Neural progenitor cell (in vitro differentiated cells): ENCODE results near the gene EFNA2. TPM values are rescaled to one million over a fixed set of nuclear protein-coding genes. Genes with fewer than 3 reads are reported as not detected.

Experiments
- DNase-seq: peaks from one replicate; pipeline ENCODE4 v3.0.0-alpha.2; 2016; ENCODE audit warnings: low spot score
- H2AFZ ChIP-seq: fragments of 200-600 bp; sonication (generic); replicated peaks from 2 replicates; pipeline ENCODE4 v1.6.1; 2016; ENCODE audit warnings: antibody characterized with exemption
- H3F3A ChIP-seq: fragments of 200-600 bp; sonication (generic); 2 replicates; pipeline ENCODE4 v1.6.1; 2016; ENCODE audit warnings: antibody characterized with exemption, low read depth
- H3K27ac ChIP-seq: fragments of 200-600 bp; sonication (generic); 2 replicates; pipeline ENCODE4 v1.5.1; 2016; ENCODE audit warnings: mild to moderate bottlenecking
- H3K27me3 ChIP-seq: fragments of 200-600 bp; sonication (generic); 2 replicates; pipeline ENCODE4 v1.6.1; 2016; ENCODE audit warnings: mild to moderate bottlenecking, moderate library complexity
- H3K36me3 ChIP-seq: fragments of 200-600 bp; sonication (generic); 2 replicates; pipeline ENCODE4 v1.5.1; 2016
- H3K4me1 ChIP-seq: fragments of 200-600 bp; sonication (generic); 2 replicates; pipeline ENCODE4 v1.6.1; 2016; ENCODE audit warnings: mixed run types
- H3K4me2 ChIP-seq: fragments of 200-600 bp; sonication (generic); 2 replicates; pipeline ENCODE4 v1.6.1; 2016
- H3K4me3 ChIP-seq: fragments of 200-600 bp; sonication (generic); 2 replicates; pipeline ENCODE4 v1.5.1; 2016
- H3K79me2 ChIP-seq: fragments of 200-600 bp; sonication (generic); 2 replicates; pipeline ENCODE4 v1.6.1; 2016; ENCODE audit warnings: low read depth
- H3K9ac ChIP-seq: fragments of 200-600 bp; sonication (generic); 2 replicates; pipeline ENCODE4 v1.6.1; 2016
- H3K9me3 ChIP-seq: fragments of 200-600 bp; sonication (generic); 2 replicates; pipeline ENCODE4 v1.5.1; 2016; ENCODE audit warnings: low read depth
- H4K20me1 ChIP-seq: fragments of 200-600 bp; sonication (generic); 2 replicates; pipeline ENCODE4 v1.6.1; 2016; ENCODE audit warnings: low read depth
- H3K27ac Mint-ChIP-seq: 3 replicates; pipeline ENCODE4 v1.8.0; 2021; ENCODE audit warnings: mixed read lengths
- H3K27me3 Mint-ChIP-seq: 2 replicates; pipeline ENCODE4 v1.8.0; 2022; ENCODE audit warnings: low read depth, mild to moderate bottlenecking, inconsistent platforms, moderate library complexity, mixed read lengths; ENCODE audit not compliant: insufficient read depth
- H3K36me3 Mint-ChIP-seq: 3 replicates; pipeline ENCODE4 v1.8.0; 2021; ENCODE audit warnings: mixed read lengths
- H3K4me1 Mint-ChIP-seq: 3 replicates; pipeline ENCODE4 v1.8.0; 2021; ENCODE audit warnings: mixed read lengths
- H3K4me3 Mint-ChIP-seq: 3 replicates; pipeline ENCODE4 v1.8.0; 2021; ENCODE audit warnings: mild to moderate bottlenecking, moderate library complexity, mixed read lengths
- H3K9me3 Mint-ChIP-seq: 3 replicates; pipeline ENCODE4 v1.8.0; 2020; ENCODE audit warnings: mixed read lengths
- CTCF ChIP-seq: fragments of 200-600 bp; sonication (generic); IDR thresholded peaks from 2 replicates; pipeline ENCODE4 v1.5.1; 2017; ENCODE audit warnings: antibody characterized with exemption, mild to moderate bottlenecking
- EZH2 ChIP-seq: fragments of 200-600 bp; sonication (generic); IDR thresholded peaks from 2 replicates; pipeline ENCODE4 v1.6.1; 2017; ENCODE audit warnings: antibody characterized with exemption, mild to moderate bottlenecking, moderate library complexity
- EZH2phosphoT487 ChIP-seq: fragments of 200-600 bp; sonication (generic); IDR thresholded peaks from 2 replicates; pipeline ENCODE4 v1.6.1; 2017; ENCODE audit warnings: antibody characterized with exemption
- total RNA-seq: library from RNA; depleted of rRNA; stranded (reverse); fragments of >200 nt; gene quantifications from 2 replicates; pipeline ENCODE4 v1.2.3, GENCODE V29; 2015; ENCODE audit warnings: low replicate concordance

EFNA2 gene
- total RNA-seq, 1 donor from 2014 or later = 13.2 TPM

GRCh38 chr19:1291761-1292418 is 6.2 kb downstream of the EFNA2 start:
- TF ChIP-seq EZH2 (no peak), CTCF (no peak), EZH2phosphoT487 (no peak)
- no peak overlapping the region for H3K4me2 ChIP-seq
- H3K27ac Mint-ChIP-seq = no peak overlapping the region
- no peak overlapping the region for H3K4me3 ChIP-seq
- H3F3A ChIP-seq = peaks cover 14% of the 10 kb centered on the region
- no peak overlapping the region for H3K27ac ChIP-seq
- H3K9ac ChIP-seq = no peak overlapping the region
- peaks cover 94% of the 10 kb centered on the region for H4K20me1 ChIP-seq
- peaks cover 18% of the 10 kb centered on the region for H3K27me3 ChIP-seq
- DNase-seq = no peak
- peaks cover 2% of the 10 kb centered on the region for H3K27me3 Mint-ChIP-seq
- H3K79me2 ChIP-seq = peaks cover 21% of the 10 kb centered on the region
- H3K4me1 Mint-ChIP-seq = peaks cover 3% of the 10 kb centered on the region
- no peak overlapping the region for H2AFZ ChIP-seq
- no peak overlapping the region for H3K4me3 Mint-ChIP-seq
- H3K4me1 ChIP-seq = peaks cover 12% of the 10 kb centered on the region
- H3K36me3 ChIP-seq = no peaks in the 10 kb centered on the region
- H3K9me3 ChIP-seq = no peaks in the 10 kb centered on the region
- H3K9me3 Mint-ChIP-seq = no peaks in the 10 kb centered on the region
- no peaks in the 10 kb centered on the region for H3K36me3 Mint-ChIP-seq

GRCh38 chr19:1292419-1293151 is 6.9 kb downstream of the EFNA2 start:
- Histone ChIP-seq H3K27ac (no peak overlapping the region), H3K79me2 (peaks cover 14% of the 10 kb centered on the region), H3K27me3 (peaks cover 18% of the 10 kb centered on the region), H3K4me1 (peaks cover 5% of the 10 kb centered on the region), H3K9ac (no peak overlapping the region), H3K36me3 (no peaks in the 10 kb centered on the region), H3F3A (peaks cover 7% of the 10 kb centered on the region), H3K4me3 (no peak overlapping the region), H3K9me3 (no peaks in the 10 kb centered on the region), H3K4me2 (no peak overlapping the region), H2AFZ (no peak overlapping the region), H4K20me1 (peaks cover 87% of the 10 kb centered on the region)
- Mint-ChIP-seq H3K9me3 (no peaks in the 10 kb centered on the region), H3K27ac (peak overlapping the region; percentile 60), H3K4me3 (no peak overlapping the region), H3K27me3 (peaks cover 2% of the 10 kb centered on the region), H3K4me1 (peaks cover 6% of the 10 kb centered on the region), H3K36me3 (no peaks in the 10 kb centered on the region)
- TF ChIP-seq EZH2phosphoT487 (no peak), CTCF (no peak), EZH2 (no peak)
- no peak for DNase-seq

GRCh38 chr19:1293782-1294604 is 8.3 kb downstream of the EFNA2 start:
- peaks cover 2% of the 10 kb centered on the region for H3K27me3 Mint-ChIP-seq
- H3K9me3 Mint-ChIP-seq = no peaks in the 10 kb centered on the region
- no peak for TF ChIP-seq CTCF
- no peak for TF ChIP-seq EZH2
- TF ChIP-seq EZH2phosphoT487 = no peak
- no peak overlapping the region for H3K4me3 Mint-ChIP-seq
- H2AFZ ChIP-seq = no peak overlapping the region
- no peak overlapping the region for H3K4me3 ChIP-seq
- H3F3A ChIP-seq = peaks cover 4% of the 10 kb centered on the region
- H3K36me3 Mint-ChIP-seq = peaks cover 3% of the 10 kb centered on the region
- H3K27ac ChIP-seq = no peak overlapping the region
- no peak overlapping the region for H3K9ac ChIP-seq
- peaks cover under 1% of the 10 kb centered on the region for H3K79me2 ChIP-seq
- H3K27ac Mint-ChIP-seq = no peak overlapping the region
- H3K36me3 ChIP-seq = no peaks in the 10 kb centered on the region
- peaks cover 75% of the 10 kb centered on the region for H4K20me1 ChIP-seq
- H3K4me1 ChIP-seq = no peaks in the 10 kb centered on the region
- H3K27me3 ChIP-seq = peaks cover 18% of the 10 kb centered on the region
- no peak for DNase-seq
- H3K4me2 ChIP-seq = no peak overlapping the region
- no peaks in the 10 kb centered on the region for H3K9me3 ChIP-seq
- H3K4me1 Mint-ChIP-seq = peaks cover 5% of the 10 kb centered on the region
